Left renal cortex interstitium (tissue), 4 donors: Measurements from ENCODE around the gene C12orf57. TPM values are rescaled to one million over a fixed set of nuclear protein-coding genes. Genes with fewer than 3 reads are reported as not detected.

Source experiments
- DNase-seq, 4 donors: peaks; one replicate each; pipeline ENCODE4 v3.0.0-alpha.2; 2013; ENCODE audit warnings: low read depth in 4 of 4, low spot score in 2 of 4, missing footprints in 1 of 4
- polyA plus RNA-seq, 4 donors: library from polyadenylated mRNA; unstranded; fragments of 120-200 nt; gene quantifications; one replicate each; pipeline ENCODE4 v1.2.1, GENCODE V29; 2013; ENCODE audit not compliant: insufficient read length in 4 of 4

Gene C12orf57
- polyA plus RNA-seq, 4 donors: 141 to 235 (median 165) TPM

DNA sequence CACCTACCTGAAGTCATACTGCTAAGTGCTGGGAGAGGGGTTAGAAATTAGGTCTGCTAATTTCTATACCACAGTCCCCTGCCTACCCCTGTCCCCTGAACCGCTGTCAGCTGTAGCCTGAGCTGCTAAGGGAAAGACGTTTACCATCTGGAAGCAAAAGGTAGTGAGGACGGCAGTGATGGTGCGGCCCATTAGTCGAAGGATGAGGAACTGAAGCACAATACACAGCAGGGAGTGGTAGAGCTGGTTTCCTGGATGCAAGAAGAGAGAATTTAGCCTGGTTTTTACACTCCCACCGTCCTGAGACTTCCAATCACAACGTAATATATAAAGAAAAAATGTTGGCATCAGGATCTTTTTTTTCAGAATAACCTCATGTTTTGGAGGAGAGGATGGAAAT is 38.7 kb downstream of the C12orf57 start:
- DNase-seq: no peak

DNA sequence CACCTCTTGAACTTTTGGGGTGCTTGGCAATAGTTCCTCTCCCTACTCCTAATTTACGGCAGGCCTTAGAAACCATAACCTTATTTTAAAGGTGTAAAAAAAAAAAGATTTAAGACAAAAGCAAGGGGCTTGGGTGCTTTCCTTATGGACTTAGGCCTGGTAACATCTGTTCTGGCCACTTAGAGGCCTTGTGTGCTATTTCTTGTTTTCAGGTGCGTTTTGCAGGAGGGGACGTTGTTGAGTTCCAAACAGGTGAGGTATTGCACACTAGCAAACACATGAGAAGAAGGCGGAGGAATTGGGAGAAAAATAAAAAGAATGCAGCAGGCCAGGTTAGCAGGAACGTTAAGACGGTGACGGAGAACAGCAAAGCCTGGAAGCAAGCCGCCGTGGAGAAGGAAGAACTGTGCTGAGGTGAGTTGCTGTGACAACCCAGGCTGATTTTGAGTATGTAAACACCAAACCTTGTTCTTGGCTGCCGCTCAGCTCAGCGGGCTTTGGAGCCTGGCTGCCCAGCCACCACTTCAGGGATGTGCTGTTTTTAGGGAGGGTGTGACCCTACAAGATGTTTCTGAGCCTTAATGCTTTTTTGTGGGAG is 44.2 kb downstream of the C12orf57 start:
- no peak for DNase-seq

Other genes with a start within 250 kb of the C12orf57 start
- gene PIANP, start 243.2 kb upstream of the C12orf57 start, polyA plus RNA-seq: 10 to 100 TPM in 3 of 4 donors, 1 to 10 TPM in 1; 8.1 to 16.8 (median 13.5) TPM
- gene COPS7A, start 220.0 kb upstream of the C12orf57 start, polyA plus RNA-seq: 10 to 100 TPM; 64.0 to 69.6 (median 68.9) TPM
- gene MLF2, start 190.9 kb upstream of the C12orf57 start, polyA plus RNA-seq: 100 to 1,000 TPM; 189 to 246 (median 222) TPM
- gene PTMS, start 177.7 kb upstream of the C12orf57 start, polyA plus RNA-seq: 100 to 1,000 TPM; 529 to 841 (median 623) TPM
- gene LAG3, start 171.5 kb upstream of the C12orf57 start, polyA plus RNA-seq: 1 to 10 TPM; 1.1 to 2.6 (median 1.5) TPM
- gene CD4, start 154.5 kb upstream of the C12orf57 start, polyA plus RNA-seq: 10 to 100 TPM; 28.6 to 39.0 (median 29.5) TPM
- gene GPR162, start 122.2 kb upstream of the C12orf57 start, polyA plus RNA-seq: 10 to 100 TPM; 18.9 to 37.7 (median 35.7) TPM
- 10 to 100 TPM; 23.3 to 37.5 (median 35.6) TPM for gene P3H3, start 115.6 kb upstream of the C12orf57 start, polyA plus RNA-seq
- 10 to 100 TPM in 2 of 4 donors, 1 to 10 TPM in 2; 3.1 to 12.0 (median 7.9) TPM for gene GNB3, start 103.1 kb upstream of the C12orf57 start, polyA plus RNA-seq
- 10 to 100 TPM; 20.2 to 32.7 (median 26.4) TPM for gene CDCA3, start 92.7 kb upstream of the C12orf57 start, polyA plus RNA-seq
- 10 to 100 TPM; 58.3 to 73.3 (median 62.3) TPM for gene USP5, start 91.9 kb upstream of the C12orf57 start, polyA plus RNA-seq
- 100 to 1,000 TPM; 518 to 618 (median 580) TPM for gene TPI1, start 76.5 kb upstream of the C12orf57 start, polyA plus RNA-seq
- 10 to 100 TPM in 3 of 4 donors, 1 to 10 TPM in 1; 7.8 to 19.8 (median 13.5) TPM for gene SPSB2, start 70.7 kb upstream of the C12orf57 start, polyA plus RNA-seq
- gene LRRC23, start 39.2 kb upstream of the C12orf57 start, polyA plus RNA-seq: 10 to 100 TPM; 16.5 to 24.5 (median 18.9) TPM
- 10 to 100 TPM in 3 of 4 donors, 1 to 10 TPM in 1; 9.5 to 19.4 (median 14.6) TPM for gene ENO2, start 29.4 kb upstream of the C12orf57 start, polyA plus RNA-seq
- gene ATN1, start 16.1 kb upstream of the C12orf57 start, polyA plus RNA-seq: 100 to 1,000 TPM in 3 of 4 donors, 10 to 100 TPM in 1; 85.5 to 189 (median 127) TPM
- 1 to 10 TPM in 1 of 4 donors, not detected in 3; 3.6 TPM for gene RNU7-1, start 206 bp upstream of the C12orf57 start, polyA plus RNA-seq
- gene PTPN6, start 7.3 kb downstream of the C12orf57 start, polyA plus RNA-seq: 10 to 100 TPM; 19.2 to 27.5 (median 24.5) TPM
- 100 to 1,000 TPM; 247 to 313 (median 277) TPM for gene PHB2, start 26.6 kb downstream of the C12orf57 start, polyA plus RNA-seq
- 10 to 100 TPM; 42.6 to 49.5 (median 48.1) TPM for gene EMG1, start 26.9 kb downstream of the C12orf57 start, polyA plus RNA-seq
- 10 to 100 TPM; 49.7 to 65.7 (median 64.2) TPM for gene LPCAT3, start 74.5 kb downstream of the C12orf57 start, polyA plus RNA-seq
- gene C1S, start 116.7 kb downstream of the C12orf57 start, polyA plus RNA-seq: 10 to 100 TPM; 51.9 to 71.0 (median 56.4) TPM
- 10 to 100 TPM; 33.6 to 63.4 (median 45.5) TPM for gene C1R, start 148.4 kb downstream of the C12orf57 start, polyA plus RNA-seq
- 10 to 100 TPM; 29.5 to 43.1 (median 35.9) TPM for gene C1RL, start 165.2 kb downstream of the C12orf57 start, polyA plus RNA-seq
- 10 to 100 TPM; 49.6 to 61.2 (median 58.5) TPM for gene RBP5, start 184.9 kb downstream of the C12orf57 start, polyA plus RNA-seq
- 100 to 1,000 TPM in 1 of 4 donors, 10 to 100 TPM in 3; 74.8 to 103 (median 90.9) TPM for gene CLSTN3, start 186.3 kb downstream of the C12orf57 start, polyA plus RNA-seq
- gene PEX5, start 245.7 kb downstream of the C12orf57 start, polyA plus RNA-seq: 10 to 100 TPM; 41.6 to 51.6 (median 48.7) TPM